Muscle of back (tissue), 11 donors: Measurements from ENCODE around the gene JDP2. TPM values are rescaled to one million over a fixed set of nuclear protein-coding genes. Genes with fewer than 3 reads are reported as not detected.
"Not testable (repeated sequence)": the region's sequence is repeated elsewhere in the genome, so short reads cannot be mapped to it uniquely, and the experiment has no call there.

Experiments
- DNase-seq, 3 donors: peaks; one replicate each; pipeline versions ENCODE4 v3.0.0 to v3.0.0-alpha.2; 2013
- polyA plus RNA-seq, 10 donors: library from polyadenylated mRNA; unstranded; fragments of 120-200 nt; gene quantifications; one replicate each; pipeline ENCODE4 v1.2.1, GENCODE V29; 2013; ENCODE audit not compliant: insufficient read length in 10 of 10

The JDP2 gene
- polyA plus RNA-seq, 10 donors, result 41.2 to 65.0 (median 46.5) TPM

DNA sequence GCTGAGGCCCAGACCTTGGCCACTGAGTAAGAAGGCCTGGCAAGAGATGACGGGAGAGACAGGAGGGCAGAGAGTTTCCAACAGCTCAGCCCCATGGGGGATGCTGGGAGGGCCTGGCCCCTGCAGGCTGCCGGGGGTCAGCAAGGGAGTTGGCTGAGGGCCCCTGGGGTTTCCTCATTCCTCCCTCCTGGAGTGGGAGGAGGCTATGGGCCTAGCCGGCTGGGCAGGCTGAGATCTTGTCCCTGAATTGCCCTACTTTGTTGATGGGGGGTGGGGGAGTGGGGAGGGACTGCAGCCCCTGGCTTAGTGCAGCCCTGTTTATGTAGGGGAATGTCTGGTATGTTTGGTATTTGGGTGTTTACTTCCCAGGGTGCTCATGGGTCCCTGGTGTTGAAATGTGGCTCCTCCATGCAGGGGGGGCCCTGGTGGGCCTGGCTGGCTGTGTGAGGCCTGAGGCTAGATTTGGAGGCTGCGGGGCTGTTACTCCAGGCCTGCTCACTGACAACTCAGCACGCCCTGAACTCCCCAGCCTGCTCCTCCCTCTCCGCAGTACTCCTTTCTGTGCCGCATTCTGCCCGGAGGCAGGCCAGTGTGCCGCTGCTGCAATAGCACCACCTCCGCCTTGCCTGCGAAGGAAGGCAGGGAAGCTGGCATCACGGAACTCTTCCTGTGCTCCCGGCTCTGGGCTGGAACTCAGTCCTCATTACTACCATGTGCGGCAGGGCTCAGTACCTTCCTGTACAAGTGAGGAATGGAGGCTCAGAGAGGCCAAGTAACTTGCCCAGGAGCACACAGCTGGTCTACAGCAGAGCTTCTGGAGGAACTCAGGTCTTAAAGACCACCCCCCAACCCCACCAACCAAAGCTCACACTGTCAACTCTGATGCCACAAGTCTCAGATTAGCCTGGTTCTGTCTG, 25.3 kb downstream of the JDP2 start:
- DNase-seq, result peak in 2 of 3 donors; percentile 69 to 75

DNA sequence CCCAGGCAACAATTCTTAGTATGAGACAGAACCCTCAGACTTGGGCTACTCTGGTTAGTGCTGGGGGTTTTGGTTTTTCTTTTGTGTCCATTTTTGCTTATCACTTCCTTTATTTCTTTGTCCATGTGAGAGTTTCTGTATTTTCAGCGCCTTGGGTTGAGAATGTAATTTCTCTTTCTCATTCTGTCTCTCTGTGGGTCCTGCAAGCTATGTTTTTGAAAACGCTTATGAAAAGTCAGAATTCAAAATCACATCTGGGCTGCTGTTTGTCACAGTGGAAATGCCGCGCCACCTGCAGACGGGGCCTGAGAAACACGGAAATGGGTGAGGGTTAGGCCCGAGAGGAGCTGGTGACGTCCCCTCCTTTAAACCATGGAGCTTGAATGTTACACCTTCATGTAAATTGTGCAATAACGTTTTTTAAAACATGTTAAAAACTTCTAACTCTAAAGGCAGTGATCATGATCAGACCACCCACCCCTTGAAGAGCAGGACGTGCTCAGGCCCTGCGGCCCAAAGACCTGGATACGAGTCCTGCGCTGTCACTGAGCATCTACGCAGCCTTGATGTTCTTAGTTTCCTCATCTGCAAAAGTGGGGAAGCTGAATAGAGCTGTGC, 26.1 kb downstream of the JDP2 start:
- DNase-seq, result no peak

DNA sequence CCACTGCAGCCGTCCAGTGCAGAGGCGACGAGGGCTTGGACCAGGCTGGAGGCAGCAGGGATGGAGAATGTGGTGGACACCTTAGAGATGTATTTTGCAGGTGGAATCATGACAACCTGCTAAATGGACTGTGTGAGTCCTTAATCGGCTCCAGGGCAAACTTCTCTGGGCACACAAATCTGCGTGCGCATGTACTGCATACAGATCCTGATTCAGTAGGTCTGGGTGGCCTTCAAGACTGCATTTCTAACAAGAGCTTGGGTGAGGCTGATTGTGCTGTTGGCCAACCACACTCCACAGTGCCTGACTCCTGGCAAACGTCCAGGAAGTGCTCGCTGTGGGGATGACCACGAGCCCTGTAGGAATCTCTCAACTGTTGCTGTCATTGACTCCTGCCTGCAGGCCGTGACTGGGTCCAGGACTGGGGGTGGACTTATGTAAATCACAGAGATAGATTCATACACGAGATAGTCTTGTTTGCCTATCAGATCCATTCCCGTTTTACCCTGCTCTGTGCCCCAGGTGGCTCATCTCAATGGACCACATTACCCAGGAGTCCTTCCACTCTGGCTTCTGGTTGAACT, 27.2 kb downstream of the JDP2 start:
- peak in 1 of 3 donors; percentile 64 for DNase-seq

DNA sequence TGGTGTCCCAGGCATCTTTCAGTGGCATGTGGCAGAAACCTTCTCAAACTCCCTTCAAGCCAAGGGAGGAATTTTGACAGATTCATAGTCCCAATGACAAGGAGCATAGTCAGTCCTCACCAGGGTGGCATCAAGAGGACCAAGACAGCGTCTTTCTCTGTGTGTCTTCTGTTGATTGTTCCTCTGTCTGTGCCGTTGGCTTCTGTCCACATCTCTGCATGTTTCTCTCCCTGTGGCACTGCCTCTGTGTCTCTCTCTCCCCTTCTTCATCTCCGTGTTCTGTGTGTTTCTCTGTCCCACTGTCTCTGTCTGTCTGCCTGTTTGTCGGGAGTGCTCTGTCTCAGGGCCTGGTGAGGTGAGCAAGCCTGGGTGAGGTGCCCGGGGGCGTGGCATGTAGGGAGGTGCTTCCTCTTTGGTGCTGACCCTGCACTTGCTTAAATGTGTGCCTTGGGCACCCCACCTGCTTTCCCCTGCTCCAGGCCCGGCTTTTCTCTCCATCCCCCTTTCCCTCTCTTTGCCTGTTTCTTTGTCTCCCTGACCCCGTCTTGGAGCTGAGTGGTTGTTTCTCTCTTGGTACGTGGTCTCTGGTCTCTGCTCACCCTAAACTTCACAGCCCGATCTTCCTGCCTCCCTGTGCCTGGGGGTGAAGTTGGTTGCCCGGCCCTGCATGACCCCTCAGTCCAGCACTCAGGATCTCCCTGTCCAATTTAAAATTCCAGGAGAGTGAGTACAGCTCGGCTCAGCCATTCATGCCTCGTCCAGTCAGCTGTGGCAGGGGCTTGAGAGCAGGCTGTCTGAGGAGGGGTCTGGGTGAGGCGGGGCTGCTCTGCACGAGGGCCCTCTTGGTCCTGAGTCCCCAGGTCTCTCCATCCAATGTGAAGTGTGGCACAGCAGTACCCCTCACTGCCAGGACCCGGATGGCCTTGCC, 28.5 kb downstream of the JDP2 start:
- no peak for DNase-seq

DNA sequence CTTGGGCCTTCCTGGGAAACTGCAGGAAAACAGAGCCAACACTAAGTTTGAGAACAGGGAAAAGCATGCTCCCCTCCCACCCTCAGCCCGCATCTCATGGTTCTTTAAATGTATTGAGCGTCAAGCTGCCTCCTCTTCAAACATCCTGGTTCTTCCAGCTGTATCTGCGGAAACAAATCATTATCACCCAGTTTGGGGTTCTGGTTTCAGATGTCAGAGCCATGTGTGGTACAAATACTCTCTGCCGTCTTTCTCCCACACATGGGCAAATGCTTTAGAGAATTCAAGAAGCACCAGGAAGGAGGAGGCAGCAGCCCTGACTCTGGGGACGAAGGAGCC, 29.1 kb downstream of the JDP2 start:
- DNase-seq, result no peak

DNA sequence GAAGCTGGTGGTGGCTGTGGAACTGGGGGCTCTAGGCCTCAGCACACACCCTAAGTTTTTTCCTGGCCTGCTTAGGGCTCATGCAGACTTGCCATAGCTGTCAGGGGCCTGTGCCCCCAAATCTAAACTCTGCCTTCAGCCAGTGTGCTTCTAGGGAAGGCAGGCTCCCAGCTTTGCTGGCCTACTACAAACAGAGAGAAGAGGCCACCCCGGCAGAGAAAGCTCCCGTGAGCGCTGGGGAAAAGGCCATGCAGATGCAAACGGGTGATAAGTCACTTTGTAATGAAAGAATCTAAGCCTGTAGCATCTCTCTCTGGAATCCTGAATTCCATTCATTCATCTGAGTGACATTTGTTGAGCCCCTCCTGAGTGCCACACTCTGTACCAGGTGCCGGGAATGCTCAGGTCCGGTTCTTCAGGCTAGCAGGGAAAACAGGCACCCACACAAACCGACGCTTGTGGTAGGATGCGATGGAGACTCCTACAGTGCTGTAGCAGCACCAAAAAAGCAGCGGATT, 29.9 kb downstream of the JDP2 start:
- DNase-seq, result no peak

DNA sequence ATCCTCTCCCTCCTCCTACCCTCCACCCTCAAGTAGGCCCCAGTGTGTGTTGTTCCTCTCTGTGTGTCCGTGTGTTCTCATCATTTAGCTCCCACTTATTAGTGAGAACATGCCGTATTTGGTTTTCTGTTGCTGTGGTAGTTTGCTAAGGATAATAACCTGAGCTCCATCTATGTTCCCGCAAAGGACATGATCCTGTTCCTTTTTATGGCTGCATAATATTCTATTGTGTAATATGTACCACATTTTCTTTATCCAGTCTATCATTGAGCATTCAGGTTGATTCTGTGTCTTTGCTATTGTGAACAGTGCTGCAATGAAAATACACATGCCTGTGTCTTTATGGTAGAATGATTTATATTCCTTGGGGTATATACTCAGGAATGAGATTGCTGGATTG, 30.5 kb downstream of the JDP2 start:
- DNase-seq, result no peak

DNA sequence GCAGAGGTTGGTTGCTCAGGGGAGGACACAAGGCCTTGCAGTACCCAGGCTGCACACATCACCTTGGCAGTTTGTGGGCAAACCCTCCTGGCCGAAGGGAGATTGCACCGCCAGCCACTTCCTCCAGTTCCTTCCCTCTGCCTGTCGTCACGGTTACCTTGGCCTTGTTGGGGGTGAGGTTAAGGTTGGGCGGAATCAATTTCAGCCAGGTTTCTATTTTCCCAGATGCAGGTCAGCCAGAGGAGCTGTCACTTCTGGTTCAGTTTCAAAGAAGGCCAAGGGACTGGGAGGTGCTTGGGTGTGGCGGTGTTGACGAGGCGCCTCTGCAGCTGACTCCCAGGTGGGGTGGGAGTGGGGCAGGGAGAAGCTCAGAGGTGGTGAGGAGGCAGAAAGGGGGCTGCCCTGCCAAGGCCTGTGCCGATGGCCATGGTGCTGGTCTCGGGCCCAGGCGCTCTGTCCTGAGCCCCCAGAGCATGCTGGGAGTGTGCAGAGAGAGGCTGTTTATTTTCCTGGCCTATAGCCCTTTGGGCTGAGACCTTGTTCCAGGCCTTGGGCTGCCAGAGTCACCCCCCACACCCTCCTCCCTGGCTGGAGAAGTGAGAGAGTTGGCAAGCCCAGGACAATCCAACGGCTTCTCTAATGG, 31.4 kb downstream of the JDP2 start:
- DNase-seq, result no peak

DNA sequence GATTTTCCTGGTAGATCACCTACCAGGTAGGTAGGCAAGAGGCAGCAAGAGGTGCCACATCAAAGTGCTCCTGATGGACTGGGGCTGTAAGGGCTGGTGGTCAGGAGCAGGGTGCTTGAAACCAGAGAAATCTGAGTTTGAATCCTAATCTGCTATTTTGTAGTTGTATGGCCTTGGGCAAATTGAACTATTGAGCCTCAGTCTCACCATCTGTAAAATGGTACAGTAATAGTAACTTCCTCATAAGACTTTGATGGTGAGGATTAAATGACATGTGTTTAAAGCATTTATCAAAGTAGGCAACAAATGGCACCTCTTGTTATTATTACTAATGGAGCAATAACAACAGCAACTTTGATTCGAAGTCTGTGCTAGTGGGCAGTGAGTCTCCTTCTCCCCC, 32.0 kb downstream of the JDP2 start:
- no peak for DNase-seq

DNA sequence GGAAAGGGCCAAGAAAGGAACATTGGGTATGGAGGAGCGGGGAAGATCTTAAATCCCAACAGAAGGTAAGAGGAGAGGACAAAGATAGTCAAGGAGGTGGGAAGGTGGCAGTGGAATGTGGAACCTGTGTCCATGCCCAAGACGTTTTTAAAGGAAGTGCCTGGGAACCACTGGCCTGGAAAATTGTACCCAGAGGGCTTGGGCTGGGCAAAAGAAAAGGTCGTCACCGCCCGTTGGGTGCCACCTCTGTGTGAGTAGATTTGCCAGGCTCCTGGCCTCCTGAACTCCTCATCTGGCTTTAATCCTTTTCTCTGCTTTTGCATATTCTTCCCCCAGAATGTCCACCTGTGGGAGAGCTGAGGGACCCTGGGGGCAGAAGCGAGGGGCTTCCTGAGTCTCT, 32.6 kb downstream of the JDP2 start:
- DNase-seq, result no peak

DNA sequence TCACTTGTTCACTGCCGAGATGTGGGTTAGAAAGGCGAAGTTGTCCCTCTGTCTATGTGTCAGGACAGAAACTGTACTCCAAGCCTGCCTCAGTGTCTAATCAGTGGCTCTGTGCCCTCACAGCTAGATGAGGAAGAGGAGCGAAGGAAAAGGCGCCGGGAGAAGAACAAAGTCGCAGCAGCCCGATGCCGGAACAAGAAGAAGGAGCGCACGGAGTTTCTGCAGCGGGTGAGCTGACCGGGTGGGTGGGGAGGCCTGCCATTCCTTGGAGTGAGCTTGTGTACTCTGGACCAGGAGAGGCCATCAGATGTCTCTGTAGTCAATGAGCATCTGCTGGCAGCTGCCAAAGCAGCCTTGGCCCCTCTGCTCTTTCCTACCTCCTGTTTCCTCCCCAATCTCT, 33.5 kb downstream of the JDP2 start:
- DNase-seq, result no peak

DNA sequence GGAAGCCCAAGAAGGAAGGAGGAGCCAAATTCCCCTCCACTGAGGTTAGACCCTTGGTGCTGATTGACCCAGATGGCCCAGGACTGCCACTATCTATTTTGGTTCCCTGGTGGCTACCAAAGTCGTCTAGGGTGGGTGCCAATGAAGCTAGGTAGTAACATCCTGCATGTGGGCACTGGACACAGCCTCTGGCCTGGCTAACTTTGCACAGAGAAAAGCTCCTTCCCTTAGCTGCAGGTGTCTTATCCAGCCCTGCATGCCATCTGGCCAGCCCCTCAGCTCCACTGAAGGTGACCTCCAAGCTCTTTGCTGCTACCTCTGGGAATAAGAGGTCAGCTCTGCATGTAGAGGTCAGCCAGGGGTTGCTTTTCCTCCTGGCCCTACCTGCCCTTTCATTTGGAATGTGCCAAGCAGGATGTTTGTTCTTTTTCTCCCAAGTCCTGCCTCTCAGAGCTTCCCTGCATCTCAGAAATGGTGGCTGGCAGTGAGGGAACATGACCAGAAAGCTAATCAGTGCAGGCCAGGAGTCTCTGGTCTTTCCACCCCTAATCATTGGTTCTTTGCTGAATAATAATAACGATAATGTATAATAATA, 34.0 kb downstream of the JDP2 start:
- no peak for DNase-seq

DNA sequence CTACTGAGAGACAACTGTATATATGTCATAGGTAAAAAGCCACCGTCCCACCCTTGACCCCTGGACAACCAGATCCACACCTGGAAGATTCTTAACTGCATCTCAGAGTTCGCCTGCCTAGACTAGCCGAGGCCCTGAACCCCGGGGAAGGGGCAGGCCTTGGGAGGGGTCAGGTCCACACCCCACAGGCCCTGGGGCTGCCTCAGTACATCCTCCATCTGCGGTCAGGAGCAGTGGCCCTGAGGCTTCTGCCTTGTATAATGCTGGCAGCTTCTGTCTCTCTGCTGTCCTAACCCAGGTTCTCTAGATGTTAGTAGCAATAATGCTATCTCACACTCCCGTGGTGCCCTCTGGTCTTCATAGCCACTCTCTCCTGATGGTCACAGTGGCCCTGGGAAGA, 36.8 kb downstream of the JDP2 start:
- no peak for DNase-seq

DNA sequence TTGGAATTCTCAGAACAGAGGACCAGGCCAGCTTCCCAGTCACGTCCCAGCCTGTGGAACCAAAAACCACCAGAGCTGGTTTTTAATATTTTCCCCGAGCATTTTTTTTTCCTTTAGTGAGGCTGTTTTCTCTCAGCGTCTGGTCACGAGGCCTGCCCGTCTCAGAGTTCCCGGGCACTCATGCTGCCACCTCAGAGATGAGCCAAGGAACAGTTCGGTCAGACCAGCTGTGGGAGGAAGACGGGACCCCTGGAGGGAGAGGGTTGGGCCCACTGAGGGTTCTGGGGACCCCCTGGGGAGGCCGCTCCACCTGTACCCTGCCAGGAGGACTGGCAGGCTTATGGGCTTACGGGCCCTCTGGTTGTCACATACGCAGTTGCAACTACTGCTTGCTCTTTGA, 39.9 kb downstream of the JDP2 start:
- no peak for DNase-seq

DNA sequence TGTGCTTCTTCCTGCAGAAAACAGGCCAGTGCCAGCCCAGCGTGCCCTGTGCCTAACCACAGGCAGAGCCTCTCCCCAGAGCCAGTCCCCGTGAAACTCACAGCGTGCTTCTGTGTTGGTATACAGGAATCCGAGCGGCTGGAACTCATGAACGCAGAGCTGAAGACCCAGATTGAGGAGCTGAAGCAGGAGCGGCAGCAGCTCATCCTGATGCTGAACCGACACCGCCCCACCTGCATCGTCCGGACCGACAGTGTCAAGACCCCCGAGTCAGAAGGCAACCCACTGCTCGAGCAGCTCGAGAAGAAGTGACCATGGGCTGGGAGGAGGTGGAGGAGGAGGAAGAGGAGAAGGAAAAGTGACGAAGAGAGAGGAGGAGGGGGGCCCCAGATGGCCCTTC, 41.3 kb downstream of the JDP2 start:
- DNase-seq, result no peak

DNA sequence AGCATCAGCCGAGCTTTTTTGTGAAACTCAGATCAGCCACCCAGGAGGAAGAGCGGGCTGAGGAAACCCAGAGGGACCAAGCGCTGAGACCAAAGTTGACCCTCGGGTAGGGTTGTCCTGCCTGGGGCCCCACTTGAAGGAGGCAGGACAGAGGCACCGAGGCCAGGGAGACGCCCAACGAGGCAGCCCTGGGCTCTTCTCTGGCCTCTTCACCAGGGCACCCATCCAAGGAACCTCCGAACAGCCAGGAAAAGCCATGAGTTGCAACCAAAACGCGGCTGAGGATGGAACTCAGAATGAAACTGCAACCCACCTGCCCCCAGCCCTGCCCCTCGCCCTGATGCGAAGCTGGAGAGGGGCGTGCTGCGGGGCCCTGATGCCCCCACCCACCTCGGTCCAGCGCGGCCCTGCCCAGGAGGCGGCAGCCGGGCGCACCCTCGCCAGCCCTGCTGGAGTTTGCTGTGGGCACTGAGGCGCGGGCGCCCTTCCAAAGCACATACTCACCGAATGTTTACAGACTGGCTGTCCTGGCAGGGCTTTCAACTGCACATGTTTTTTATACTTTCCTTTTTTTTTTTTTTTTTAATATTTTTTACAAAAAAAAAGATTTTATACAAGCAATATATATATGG, 41.9 kb downstream of the JDP2 start:
- DNase-seq, result no peak

DNA sequence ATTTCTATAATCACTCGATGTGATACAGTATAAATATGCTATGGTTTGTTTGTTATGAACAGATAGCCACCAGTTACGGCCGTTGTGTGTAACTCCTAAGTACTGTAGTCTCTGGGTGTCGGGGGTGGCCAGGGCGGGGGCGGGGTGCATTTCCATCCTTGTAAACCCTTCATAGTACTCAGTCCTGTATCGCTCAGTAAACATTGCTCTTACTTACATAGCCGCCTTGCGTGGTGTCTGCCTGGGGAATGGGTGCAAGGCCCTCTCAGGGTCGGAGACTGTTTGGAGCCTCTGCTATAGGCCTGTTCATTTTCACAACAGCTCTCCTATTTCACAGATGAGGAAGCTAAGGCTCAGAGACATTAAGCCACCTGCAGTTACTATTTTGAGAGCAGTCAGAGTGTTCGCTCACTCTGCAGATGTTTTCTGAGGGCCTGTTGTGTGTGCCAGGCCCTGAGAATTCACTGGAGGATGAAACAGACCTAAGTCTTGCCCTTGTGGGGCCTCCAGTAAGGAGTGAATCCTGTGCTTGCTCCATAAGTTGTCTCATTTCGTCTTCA, 42.5 kb downstream of the JDP2 start:
- no peak for DNase-seq

DNA sequence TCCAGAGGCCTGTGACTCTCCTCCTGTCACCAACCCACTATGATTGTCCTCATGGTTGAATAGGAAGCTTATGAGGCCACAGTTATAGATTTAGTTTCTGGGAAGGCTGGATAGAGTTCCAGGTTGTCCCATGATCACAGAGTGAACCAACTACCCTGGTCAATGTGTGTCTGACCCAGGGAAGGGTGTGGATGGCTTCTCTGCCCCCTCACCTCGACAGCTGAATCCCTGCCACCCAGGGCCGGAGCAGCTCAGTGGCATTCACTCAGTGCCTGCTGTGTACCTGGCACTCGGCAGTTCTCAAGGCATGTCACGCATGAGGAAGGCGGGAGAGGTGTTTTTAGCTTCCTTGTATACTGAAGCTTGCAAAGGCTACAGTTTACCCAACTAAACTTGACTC, 43.2 kb downstream of the JDP2 start:
- DNase-seq, result no peak

DNA sequence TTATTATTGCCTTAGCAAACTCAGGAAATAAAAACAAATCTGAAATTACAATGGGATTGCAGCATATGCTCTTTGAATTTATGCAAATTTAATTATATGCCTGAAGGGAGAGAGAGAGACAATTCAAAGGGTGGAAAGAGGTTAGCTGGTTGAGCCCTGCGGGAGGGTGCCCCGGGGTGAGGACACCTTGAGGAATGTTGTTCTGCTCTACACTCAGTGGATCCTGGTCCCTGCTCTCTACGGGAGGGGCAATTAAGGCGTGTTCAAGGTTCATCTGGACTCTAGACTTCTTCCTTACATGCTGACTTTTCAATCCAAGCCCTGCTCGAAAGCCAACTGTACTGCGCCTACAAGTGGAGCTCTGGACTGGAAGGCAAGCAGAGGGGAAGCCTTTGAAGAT, 46.3 kb downstream of the JDP2 start:
- not testable (repeated sequence) for DNase-seq
